GM12892 (cell line): ENCODE results near the gene SPACDR.

ENCODE experiments used
- POLR2A ChIP-seq: IDR thresholded peaks from 2 replicates; pipeline ENCODE4 v1.6.1; 2011; ENCODE audit warnings: low read depth, low read length, control low read depth
- POLR2AphosphoS5 ChIP-seq: IDR thresholded peaks from 2 replicates; pipeline ENCODE4 v1.6.1; 2011; ENCODE audit warnings: low read depth, low read length, control low read depth
- TAF1 ChIP-seq: IDR thresholded peaks from 2 replicates; pipeline ENCODE4 v1.6.1; 2011; ENCODE audit warnings: low read depth, mild to moderate bottlenecking, control low read depth, low read length, borderline replicate concordance

GRCh38 chr7:100472121-100472851, 8.2 kb upstream of the SPACDR start:
- no peak for TF ChIP-seq POLR2AphosphoS5
- no peak for TF ChIP-seq TAF1
- no peak for TF ChIP-seq POLR2A
